CD4-positive, alpha-beta T cell treated with Interleukin-2 at 100 ng/mL for 4 hours (primary cell): ENCODE results near the gene PHTF2.
A peak's percentile ranks its signal among the peaks of the same experiment; 100 is the strongest.
"Not testable (repeated sequence)": the region's sequence is repeated elsewhere in the genome, so short reads cannot be mapped to it uniquely, and the experiment has no call there.

Experiments
- DNase-seq: peaks from one replicate; pipeline ENCODE4 v3.0.0-alpha.2; 2020; ENCODE audit warnings: low spot score

The PHTF2 gene

GRCh38 chr7:77798394-77799077, at the start of gene PHTF2, which contains the start of gene TMEM60:
TSS of gene PHTF2 (plus strand) at chr7:77798773.
TSS of gene TMEM60 (minus strand) at chr7:77798434. CDS start at chr7:77794373, 4,061 bp downstream.
- DNase-seq, result peak; percentile 96

- no peak for DNase-seq
Measured at GRCh38 chr7:77752016-77752415, 46.6 kb upstream of the PHTF2 start.

- no peak for DNase-seq
Measured at GRCh38 chr7:77753173-77753572, 45.4 kb upstream of the PHTF2 start.

GRCh38 chr7:77757589-77757988, 41.0 kb upstream of the PHTF2 start:
- DNase-seq, result no peak

- peak; percentile 87 for DNase-seq
Measured at GRCh38 chr7:77759294-77759889, 39.2 kb upstream of the PHTF2 start.

- DNase-seq, result no peak
Measured at GRCh38 chr7:77760809-77761453, 37.6 kb upstream of the PHTF2 start.

GRCh38 chr7:77765481-77765880, 33.1 kb upstream of the PHTF2 start:
- DNase-seq, result no peak

- no peak for DNase-seq
Measured at GRCh38 chr7:77765906-77766800, 32.4 kb upstream of the PHTF2 start.

GRCh38 chr7:77766801-77767605, 31.6 kb upstream of the PHTF2 start:
- DNase-seq, result no peak

- DNase-seq, result no peak
Measured at GRCh38 chr7:77770316-77770715, 28.3 kb upstream of the PHTF2 start.

GRCh38 chr7:77771901-77772300, 26.7 kb upstream of the PHTF2 start:
- DNase-seq, result no peak

- no peak for DNase-seq
Measured at GRCh38 chr7:77778535-77778934, 20.0 kb upstream of the PHTF2 start.

- no peak for DNase-seq
Measured at GRCh38 chr7:77782383-77782782, 16.2 kb upstream of the PHTF2 start.

- no peak for DNase-seq
Measured at GRCh38 chr7:77783111-77783510, 15.5 kb upstream of the PHTF2 start.

GRCh38 chr7:77783545-77783944, 15.0 kb upstream of the PHTF2 start:
- DNase-seq, result no peak

GRCh38 chr7:77784426-77784825, 14.1 kb upstream of the PHTF2 start:
- DNase-seq, result not testable (repeated sequence)

- DNase-seq, result no peak
Measured at GRCh38 chr7:77786018-77786417, 12.6 kb upstream of the PHTF2 start.

GRCh38 chr7:77786741-77787140, 11.8 kb upstream of the PHTF2 start:
- no peak for DNase-seq

- no peak for DNase-seq
Measured at GRCh38 chr7:77788327-77788902, 10.2 kb upstream of the PHTF2 start.

GRCh38 chr7:77791336-77791735, 7.2 kb upstream of the PHTF2 start:
- DNase-seq, result no peak

GRCh38 chr7:77791956-77792355, 6.6 kb upstream of the PHTF2 start:
- no peak for DNase-seq
